Parathyroid adenoma (tissue), 2 donors: ENCODE data around the gene ZNF385C.
A peak's percentile ranks its signal among the peaks of the same experiment; 100 is the strongest.

Experiments
- H2AFZ ChIP-seq: fragments of 300-600 bp; sonication (generic); one replicate; pipeline ENCODE4 v1.7.0; 2017; ENCODE audit warnings: antibody characterized with exemption, mild to moderate bottlenecking
- H3K27ac ChIP-seq: fragments of 300-600 bp; sonication (generic); one replicate; pipeline ENCODE4 v1.7.0; 2017
- H3K27me3 ChIP-seq: fragments of 300-600 bp; sonication (generic); one replicate; pipeline ENCODE4 v1.7.0; 2017; ENCODE audit warnings: low read length; ENCODE audit not compliant: control insufficient read depth, insufficient read depth
- H3K36me3 ChIP-seq: fragments of 300-600 bp; sonication (generic); one replicate; pipeline ENCODE4 v1.7.0; 2017; ENCODE audit warnings: low read length; ENCODE audit not compliant: control insufficient read depth, insufficient read depth
- H3K4me1 ChIP-seq: fragments of 300-600 bp; sonication (generic); one replicate; pipeline ENCODE4 v1.7.0; 2017; ENCODE audit warnings: control low read depth
- H3K4me2 ChIP-seq: fragments of 300-600 bp; sonication (generic); one replicate; pipeline ENCODE4 v1.7.0; 2017; ENCODE audit warnings: low read length
- H3K4me3 ChIP-seq: fragments of 300-600 bp; sonication (generic); one replicate; pipeline ENCODE4 v1.7.0; 2017; ENCODE audit warnings: low read depth, low read length
- H3K79me2 ChIP-seq: fragments of 300-600 bp; sonication (generic); one replicate; pipeline ENCODE4 v1.7.0; 2017; ENCODE audit warnings: control low read depth
- H3K9ac ChIP-seq: fragments of 300-600 bp; sonication (generic); one replicate; pipeline ENCODE4 v1.7.0; 2017; ENCODE audit warnings: mild to moderate bottlenecking
- H3K9me3 ChIP-seq: fragments of 300-600 bp; sonication (generic); one replicate; pipeline ENCODE4 v1.7.0; 2017; ENCODE audit warnings: low read length; ENCODE audit not compliant: control insufficient read depth
- CTCF ChIP-seq: fragments of 300-600 bp; sonication (generic); IDR thresholded peaks from one replicate; pipeline ENCODE4 v1.7.0; 2017; ENCODE audit warnings: antibody characterized with exemption, mild to moderate bottlenecking
- donor health status: primary hyperparathyroidism.

Gene ZNF385C

GRCh38 chr17:42111871-42112551, 13.7 kb upstream of the ZNF385C start:
- no peaks in the 10 kb centered on the region for H3K36me3 ChIP-seq
- peak overlapping the region; percentile 52 for H3K4me2 ChIP-seq

GRCh38 chr17:42111265-42111636, 13.0 kb upstream of the ZNF385C start:
- no peak overlapping the region for H2AFZ ChIP-seq
- H3K9ac ChIP-seq, result no peak overlapping the region
- no peaks in the 10 kb centered on the region for H3K79me2 ChIP-seq
- no peak for TF ChIP-seq CTCF
- H3K4me1 ChIP-seq, result peaks cover 12% of the 10 kb centered on the region
- H3K27me3 ChIP-seq, result no peaks in the 10 kb centered on the region
- no peak overlapping the region for H3K4me2 ChIP-seq
- H3K4me3 ChIP-seq, result no peak overlapping the region
- H3K36me3 ChIP-seq, result no peaks in the 10 kb centered on the region
- no peaks in the 10 kb centered on the region for H3K9me3 ChIP-seq
- H3K27ac ChIP-seq, result no peak overlapping the region

More at GRCh38 chr17:42111871-42112551, 13.7 kb upstream of the ZNF385C start:
- H3K4me1 ChIP-seq, result peaks cover 12% of the 10 kb centered on the region
- H3K27ac ChIP-seq, result peak overlapping the region; percentile 79
- no peak for TF ChIP-seq CTCF
- H3K9me3 ChIP-seq, result no peaks in the 10 kb centered on the region
- H2AFZ ChIP-seq, result peak overlapping the region; percentile 87
- no peaks in the 10 kb centered on the region for H3K27me3 ChIP-seq
- no peaks in the 10 kb centered on the region for H3K79me2 ChIP-seq
- peak overlapping the region; percentile 47 for H3K4me3 ChIP-seq
- H3K9ac ChIP-seq, result no peak overlapping the region

DNA sequence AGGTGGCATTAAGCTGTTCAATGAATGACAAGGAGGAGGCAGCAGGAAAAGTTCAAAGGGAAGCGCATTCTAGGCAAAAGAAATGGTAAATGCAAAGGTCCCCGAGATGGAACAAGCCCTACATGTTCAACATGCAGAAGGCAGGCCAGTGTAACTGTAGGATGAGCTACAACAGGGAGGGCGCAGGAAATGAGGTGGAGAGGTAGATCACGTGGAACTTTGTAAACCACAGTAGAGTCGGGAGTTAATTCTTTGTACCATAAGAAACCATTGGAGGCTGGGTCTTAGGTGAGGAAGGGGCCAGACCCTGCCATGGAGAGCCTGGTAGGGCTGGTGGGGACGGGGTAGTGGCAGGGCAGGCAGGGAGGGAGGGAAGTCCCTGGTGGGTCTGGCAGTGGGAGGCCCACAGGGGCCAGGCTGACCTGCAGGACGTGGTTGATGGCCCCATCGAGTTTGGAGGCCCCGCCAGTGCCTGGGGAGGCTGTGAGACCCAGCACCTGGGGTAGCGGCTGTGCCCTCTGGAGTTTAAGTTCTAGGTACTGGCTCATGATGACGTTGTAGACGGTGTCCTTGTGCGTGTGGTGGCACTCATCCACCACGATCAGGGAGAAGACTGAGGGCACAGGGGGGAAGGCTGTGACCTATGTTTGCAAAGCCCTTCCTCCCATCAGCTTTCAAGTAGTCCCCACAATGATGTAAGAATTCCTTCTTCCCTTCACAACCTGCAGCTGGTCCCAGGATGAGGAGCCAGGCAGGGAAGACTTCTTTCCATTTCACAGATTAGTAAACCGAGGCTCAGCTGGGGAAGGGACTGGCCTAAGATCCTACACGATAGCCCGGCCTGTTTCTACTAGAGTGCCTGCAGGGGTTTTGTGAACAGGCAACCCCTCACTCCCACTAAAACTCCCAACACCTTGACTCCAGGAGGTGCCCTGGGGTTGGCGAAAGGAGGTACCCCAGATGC, 12.3 kb upstream of the ZNF385C start:
- no peak overlapping the region for H2AFZ ChIP-seq
- no peak for TF ChIP-seq CTCF
- H3K79me2 ChIP-seq, result no peaks in the 10 kb centered on the region
- no peaks in the 10 kb centered on the region for H3K9me3 ChIP-seq
- no peaks in the 10 kb centered on the region for H3K27me3 ChIP-seq
- no peak overlapping the region for H3K27ac ChIP-seq
- no peaks in the 10 kb centered on the region for H3K36me3 ChIP-seq
- H3K9ac ChIP-seq, result no peak overlapping the region
- H3K4me2 ChIP-seq, result no peak overlapping the region
- H3K4me3 ChIP-seq, result no peak overlapping the region
- H3K4me1 ChIP-seq, result peaks cover 12% of the 10 kb centered on the region

- H3K4me2 ChIP-seq, result no peak overlapping the region
- H3K27ac ChIP-seq, result no peak overlapping the region
- H3K27me3 ChIP-seq, result no peaks in the 10 kb centered on the region
- H3K9me3 ChIP-seq, result no peaks in the 10 kb centered on the region
- no peaks in the 10 kb centered on the region for H3K79me2 ChIP-seq
- peaks cover 12% of the 10 kb centered on the region for H3K4me1 ChIP-seq
- no peak overlapping the region for H3K4me3 ChIP-seq
- no peak for TF ChIP-seq CTCF
- H3K9ac ChIP-seq, result no peak overlapping the region
- H3K36me3 ChIP-seq, result no peaks in the 10 kb centered on the region
- no peak overlapping the region for H2AFZ ChIP-seq
Observed at GRCh38 chr17:42109086-42109485, 10.8 kb upstream of the ZNF385C start.
